ENCODE results near the gene NUP37. TPM values are rescaled to one million over a fixed set of nuclear protein-coding genes. Genes with fewer than 3 reads are reported as not detected.
"Not testable (repeated sequence)": the region's sequence is repeated elsewhere in the genome, so short reads cannot be mapped to it uniquely, and the experiment has no call there.

Gene NUP37
- total RNA-seq, 2 donors from 2014 or later, result 59.4 to 74.7 TPM

GRCh38 chr12:102093319-102093718 is 26.6 kb downstream of the NUP37 start:
- no peak overlapping the region for H3K27ac Mint-ChIP-seq
- Histone ChIP-seq H3K4me1 (ENCODE audit: control insufficient read depth, insufficient read depth, low read length) (no peaks in the 10 kb centered on the region), H3K4me3 (ENCODE audit: low read length) (no peak overlapping the region), H3K9ac (ENCODE audit: extremely low read depth, low read length, poor library complexity, severe bottlenecking) (no peak overlapping the region), H3K27ac (ENCODE audit: low read depth, low read length) (no peak overlapping the region), H3K27me3 (ENCODE audit: control insufficient read depth, insufficient read depth, low read length, poor library complexity, severe bottlenecking) (no peaks in the 10 kb centered on the region), H3K36me3 (ENCODE audit: control insufficient read depth, insufficient read depth, low read length) (peaks cover 76% of the 10 kb centered on the region), H3K9me3 (ENCODE audit: control insufficient read depth, low read length) (peaks cover 35% of the 10 kb centered on the region)
- peaks cover 30% of the 10 kb centered on the region for H3K9me3 Mint-ChIP-seq
- TF ChIP-seq CTCF (conservative IDR thresholded peaks at IDR 0.05), result no peak
- DNase-seq, result no peak
- H3K27me3 Mint-ChIP-seq (ENCODE audit: insufficient read depth), result no peaks in the 10 kb centered on the region
- H3K36me3 Mint-ChIP-seq (ENCODE audit: low read depth), result peaks cover 49% of the 10 kb centered on the region
- H3K4me3 Mint-ChIP-seq, result no peak overlapping the region
- peaks cover 7% of the 10 kb centered on the region for H3K4me1 Mint-ChIP-seq

- not testable (repeated sequence) for H3K4me1 Mint-ChIP-seq; H3K27ac ChIP-seq (ENCODE audit: low read depth, low read length)
Measured at GRCh38 chr12:102089228-102089835, 30.6 kb downstream of the NUP37 start.

GRCh38 chr12:102080842-102081241 is 39.1 kb downstream of the NUP37 start:
- no peak for TF ChIP-seq CTCF (conservative IDR thresholded peaks at IDR 0.05)
- no peaks in the 10 kb centered on the region for H3K9me3 ChIP-seq (ENCODE audit: control insufficient read depth, low read length)

More at GRCh38 chr12:102089228-102089835, 30.6 kb downstream of the NUP37 start:
- DNase-seq; H3K27ac Mint-ChIP-seq; H3K27me3 ChIP-seq (ENCODE audit: control insufficient read depth, insufficient read depth, low read length, poor library complexity, severe bottlenecking); H3K4me3 Mint-ChIP-seq; H3K27me3 Mint-ChIP-seq (ENCODE audit: insufficient read depth); H3K4me3 ChIP-seq (ENCODE audit: low read length); H3K4me1 ChIP-seq (ENCODE audit: control insufficient read depth, insufficient read depth, low read length); H3K9ac ChIP-seq (ENCODE audit: extremely low read depth, low read length, poor library complexity, severe bottlenecking): not testable (repeated sequence)
- peaks cover 57% of the 10 kb centered on the region for H3K36me3 Mint-ChIP-seq (ENCODE audit: low read depth)
- peaks cover 73% of the 10 kb centered on the region for H3K36me3 ChIP-seq (ENCODE audit: control insufficient read depth, insufficient read depth, low read length)
- H3K9me3 ChIP-seq (ENCODE audit: control insufficient read depth, low read length), result peaks cover 41% of the 10 kb centered on the region
- H3K9me3 Mint-ChIP-seq, result peaks cover 31% of the 10 kb centered on the region
- 94% methylated on average over 17 to 38 of the region's 38 CpGs for WGBS, 2 experiments (ENCODE audit: insufficient coverage in 1 of 2, insufficient read length in 1 of 2)

GRCh38 chr12:102072092-102072491 is 47.8 kb downstream of the NUP37 start:
- not testable (repeated sequence) for H3K9me3 Mint-ChIP-seq; DNase-seq; H3K27ac Mint-ChIP-seq; H3K4me3 ChIP-seq (ENCODE audit: low read length); H3K4me1 ChIP-seq (ENCODE audit: control insufficient read depth, insufficient read depth, low read length); H3K9ac ChIP-seq (ENCODE audit: extremely low read depth, low read length, poor library complexity, severe bottlenecking); H3K9me3 ChIP-seq (ENCODE audit: control insufficient read depth, low read length); H3K27me3 Mint-ChIP-seq (ENCODE audit: insufficient read depth); H3K4me1 Mint-ChIP-seq; H3K27ac ChIP-seq (ENCODE audit: low read depth, low read length); H3K27me3 ChIP-seq (ENCODE audit: control insufficient read depth, insufficient read depth, low read length, poor library complexity, severe bottlenecking); H3K4me3 Mint-ChIP-seq
- peaks cover 44% of the 10 kb centered on the region for H3K36me3 ChIP-seq (ENCODE audit: control insufficient read depth, insufficient read depth, low read length)
- 93% methylated on average over 3 to 7 of the region's 7 CpGs for WGBS, 2 experiments (ENCODE audit: insufficient coverage in 1 of 2, insufficient read length in 1 of 2)
- peaks cover 19% of the 10 kb centered on the region for H3K36me3 Mint-ChIP-seq (ENCODE audit: low read depth)

More at GRCh38 chr12:102080842-102081241, 39.1 kb downstream of the NUP37 start:
- no peaks in the 10 kb centered on the region for H3K9me3 Mint-ChIP-seq
- no peak overlapping the region for H3K4me3 Mint-ChIP-seq
- H3K27me3 Mint-ChIP-seq (ENCODE audit: insufficient read depth), result no peaks in the 10 kb centered on the region
- H3K27me3 ChIP-seq (ENCODE audit: control insufficient read depth, insufficient read depth, low read length, poor library complexity, severe bottlenecking), result no peaks in the 10 kb centered on the region
- peaks cover 70% of the 10 kb centered on the region for H3K36me3 ChIP-seq (ENCODE audit: control insufficient read depth, insufficient read depth, low read length)
- no peak overlapping the region for H3K27ac ChIP-seq (ENCODE audit: low read depth, low read length)
- no peak for DNase-seq
- H3K36me3 Mint-ChIP-seq (ENCODE audit: low read depth), result peaks cover 60% of the 10 kb centered on the region
- H3K9ac ChIP-seq (ENCODE audit: extremely low read depth, low read length, poor library complexity, severe bottlenecking), result no peak overlapping the region
- WGBS, 2 experiments (ENCODE audit: insufficient coverage in 1 of 2, insufficient read length in 1 of 2), result 79 to 85% methylated on average over 2 to 4 of the region's 4 CpGs
- no peak overlapping the region for H3K4me3 ChIP-seq (ENCODE audit: low read length)
- H3K4me1 Mint-ChIP-seq, result peaks cover 5% of the 10 kb centered on the region
- peaks cover 5% of the 10 kb centered on the region for H3K4me1 ChIP-seq (ENCODE audit: control insufficient read depth, insufficient read depth, low read length)
- no peak overlapping the region for H3K27ac Mint-ChIP-seq

Data from endodermal cell (in vitro differentiated cells).